Measurements from ENCODE around the gene HSD17B1.

DNA sequence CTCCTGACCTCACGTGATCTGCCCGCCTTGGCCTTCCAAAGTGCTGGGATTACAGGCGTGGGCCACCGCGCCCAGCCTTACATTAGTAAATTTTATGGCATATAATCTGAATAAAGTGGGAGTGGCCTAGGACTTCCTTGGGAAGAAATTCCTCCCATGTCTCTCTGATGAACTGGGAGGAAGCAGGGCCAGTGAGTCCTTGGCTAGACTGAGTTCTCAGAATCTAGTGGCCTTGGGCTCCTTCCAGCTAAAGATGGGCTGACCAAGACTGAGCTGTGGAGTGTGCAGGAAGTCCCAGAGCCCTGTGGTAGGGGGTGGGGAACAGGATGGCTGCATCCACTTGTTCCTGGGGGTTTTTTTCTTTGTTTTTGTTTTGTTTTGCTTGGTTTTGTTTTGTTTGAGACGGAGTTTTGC lies 26.7 kb upstream of the HSD17B1 start:
- TF ChIP-seq, protein P1, sequence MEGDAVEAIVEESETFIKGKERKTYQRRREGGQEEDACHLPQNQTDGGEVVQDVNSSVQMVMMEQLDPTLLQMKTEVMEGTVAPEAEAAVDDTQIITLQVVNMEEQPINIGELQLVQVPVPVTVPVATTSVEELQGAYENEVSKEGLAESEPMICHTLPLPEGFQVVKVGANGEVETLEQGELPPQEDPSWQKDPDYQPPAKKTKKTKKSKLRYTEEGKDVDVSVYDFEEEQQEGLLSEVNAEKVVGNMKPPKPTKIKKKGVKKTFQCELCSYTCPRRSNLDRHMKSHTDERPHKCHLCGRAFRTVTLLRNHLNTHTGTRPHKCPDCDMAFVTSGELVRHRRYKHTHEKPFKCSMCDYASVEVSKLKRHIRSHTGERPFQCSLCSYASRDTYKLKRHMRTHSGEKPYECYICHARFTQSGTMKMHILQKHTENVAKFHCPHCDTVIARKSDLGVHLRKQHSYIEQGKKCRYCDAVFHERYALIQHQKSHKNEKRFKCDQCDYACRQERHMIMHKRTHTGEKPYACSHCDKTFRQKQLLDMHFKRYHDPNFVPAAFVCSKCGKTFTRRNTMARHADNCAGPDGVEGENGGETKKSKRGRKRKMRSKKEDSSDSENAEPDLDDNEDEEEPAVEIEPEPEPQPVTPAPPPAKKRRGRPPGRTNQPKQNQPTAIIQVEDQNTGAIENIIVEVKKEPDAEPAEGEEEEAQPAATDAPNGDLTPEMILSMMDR (conservative IDR thresholded peaks at IDR 0.05; ENCODE audit: low read depth, low read length), result no peak
- no peak for TF ChIP-seq RAD21 (IDR thresholded peaks at IDR 0.05; ENCODE audit: low read length)
- no peak for TF ChIP-seq MAZ (IDR thresholded peaks at IDR 0.05; ENCODE audit: borderline replicate concordance, low read depth, low read length)
- TF ChIP-seq MXI1 (IDR thresholded peaks at IDR 0.05; ENCODE audit: borderline replicate concordance, low read depth, low read length), result no peak
- no peak for TF ChIP-seq RFX5 (IDR thresholded peaks at IDR 0.05; ENCODE audit: low read depth, low read length)
- TF ChIP-seq, protein P2, sequence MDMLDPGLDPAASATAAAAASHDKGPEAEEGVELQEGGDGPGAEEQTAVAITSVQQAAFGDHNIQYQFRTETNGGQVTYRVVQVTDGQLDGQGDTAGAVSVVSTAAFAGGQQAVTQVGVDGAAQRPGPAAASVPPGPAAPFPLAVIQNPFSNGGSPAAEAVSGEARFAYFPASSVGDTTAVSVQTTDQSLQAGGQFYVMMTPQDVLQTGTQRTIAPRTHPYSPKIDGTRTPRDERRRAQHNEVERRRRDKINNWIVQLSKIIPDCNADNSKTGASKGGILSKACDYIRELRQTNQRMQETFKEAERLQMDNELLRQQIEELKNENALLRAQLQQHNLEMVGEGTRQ (IDR thresholded peaks at IDR 0.05; ENCODE audit: low read depth, low read length), result no peak

Measured in IMR-90 (cell line).